Measurements from ENCODE around the gene SH3RF3. TPM values are rescaled to one million over a fixed set of nuclear protein-coding genes. Genes with fewer than 3 reads are reported as not detected.

Gene SH3RF3
- total RNA-seq, 1 experiment from 2014 or later: 1.0 TPM

GRCh38 chr2:109489296-109489695 lies 360.3 kb downstream of the SH3RF3 start (continued):
- TF ChIP-seq MLX (CRISPR knock-in tag; IDR thresholded peaks at IDR 0.05) (no peak), GTF2I (CRISPR knock-in tag; conservative IDR thresholded peaks at IDR 0.05) (no peak), NR1H2 (CRISPR knock-in tag; IDR thresholded peaks at IDR 0.05) (no peak), RORB (CRISPR knock-in tag; IDR thresholded peaks at IDR 0.05) (no peak)

- H3K4me1 Mint-ChIP-seq: no peaks in the 10 kb centered on the region
- CTCF ChIA-PET: interaction anchor here (1.1 to 3.3 kb wide), 3 partner anchors 17 to 25 kb away, joined by 4 to 15 read pairs (median 4); no protein-coding TSS in a partner anchor
- H3K27ac Mint-ChIP-seq: no peak overlapping the region
- no peak for ATAC-seq
- TF ChIP-seq PRDM15 (CRISPR knock-in tag; IDR thresholded peaks at IDR 0.05): no peak
- TF ChIP-seq RORB (CRISPR knock-in tag; IDR thresholded peaks at IDR 0.05): no peak
- no peak for TF ChIP-seq OVOL2 (CRISPR knock-in tag; IDR thresholded peaks at IDR 0.05; ENCODE audit: borderline replicate concordance)
- TF ChIP-seq ZNF416 (CRISPR knock-in tag; IDR thresholded peaks at IDR 0.05): no peak
- no peak for TF ChIP-seq ZNF396 (CRISPR knock-in tag; IDR thresholded peaks at IDR 0.05; ENCODE audit: borderline replicate concordance)
- no peak for TF ChIP-seq ELF4 (CRISPR knock-in tag; IDR thresholded peaks at IDR 0.05; ENCODE audit: low read depth)
- TF ChIP-seq ZNF671 (CRISPR knock-in tag; IDR thresholded peaks at IDR 0.05): no peak
- no peak for DNase-seq (ENCODE audit: low spot score)
- H3K9me3 Mint-ChIP-seq: peaks cover 8% of the 10 kb centered on the region
- no peaks in the 10 kb centered on the region for H3K27me3 Mint-ChIP-seq (ENCODE audit: low read depth)
- 0 out of 2 replicates have a peak, but pooled peaks cover 3% of the 10 kb centered on the region for H3K36me3 Mint-ChIP-seq
- H3K4me3 Mint-ChIP-seq: no peak overlapping the region
- POLR2A ChIA-PET: no interaction called here
Observed at GRCh38 chr2:109493176-109493935, 364.4 kb downstream of the SH3RF3 start.

GRCh38 chr2:109494351-109494750 lies 365.3 kb downstream of the SH3RF3 start:
- Mint-ChIP-seq H3K4me1 (no peaks in the 10 kb centered on the region), H3K27ac (no peak overlapping the region), H3K36me3 (0 out of 2 replicates have a peak, but pooled peaks cover 3% of the 10 kb centered on the region), H3K9me3 (peaks cover 8% of the 10 kb centered on the region), H3K4me3 (no peak overlapping the region), H3K27me3 (ENCODE audit: low read depth) (no peaks in the 10 kb centered on the region)
- DNase-seq (ENCODE audit: low spot score): no peak
- TF ChIP-seq TEAD1 (CRISPR knock-in tag; IDR thresholded peaks at IDR 0.05) (no peak), MAX (CRISPR knock-in tag; IDR thresholded peaks at IDR 0.05) (no peak)
- ChIA-PET CTCF (interaction anchor here (1.1 to 3.3 kb wide), 2 partner anchors 16 to 26 kb away, joined by 4 to 15 read pairs; no protein-coding TSS in a partner anchor), POLR2A (no interaction called here)
- no peak for ATAC-seq

- peaks cover 8% of the 10 kb centered on the region for H3K9me3 Mint-ChIP-seq
- H3K27ac Mint-ChIP-seq: no peak overlapping the region
- H3K36me3 Mint-ChIP-seq: 0 out of 2 replicates have a peak, but pooled peaks cover 3% of the 10 kb centered on the region
- no peak for ATAC-seq
- no peak overlapping the region for H3K4me3 Mint-ChIP-seq
- no peaks in the 10 kb centered on the region for H3K27me3 Mint-ChIP-seq (ENCODE audit: low read depth)
- CTCF ChIA-PET: interaction anchor here (0.7 to 1.8 kb wide), 2 partner anchors 13 to 74 kb away, joined by 3 to 8 read pairs; no protein-coding TSS in a partner anchor
- DNase-seq (ENCODE audit: low spot score): no peak
- POLR2A ChIA-PET: no interaction called here
- 0 out of 2 replicates have a peak, but pooled peaks cover 1% of the 10 kb centered on the region for H3K4me1 Mint-ChIP-seq
- TF ChIP-seq HMGA2 (CRISPR knock-in tag; IDR thresholded peaks at IDR 0.05) (no peak), ZNF263 (CRISPR knock-in tag; IDR thresholded peaks at IDR 0.05; ENCODE audit: low read depth) (no peak), FOXP4 (CRISPR knock-in tag; IDR thresholded peaks at IDR 0.05) (no peak)
Observed at GRCh38 chr2:109497463-109497862, 368.5 kb downstream of the SH3RF3 start.

All from WTC11 (cell line).